H9 (cell line): ENCODE data around the gene TRIP6. TPM values are rescaled to one million over a fixed set of nuclear protein-coding genes. Genes with fewer than 3 reads are reported as not detected.

Experiments
- DNase-seq: peaks from one replicate; pipeline ENCODE4 v3.0.0-alpha.2; 2017
- H2AFZ ChIP-seq: one replicate; pipeline ENCODE4 v1.6.1; 2013; ENCODE audit warnings: mild to moderate bottlenecking, low read length, control low read depth, moderate library complexity
- H2AK5ac ChIP-seq: 2 replicates; pipeline ENCODE4 v1.6.1; 2013; ENCODE audit warnings: low read length, control low read depth, mixed read lengths; ENCODE audit not compliant: insufficient read length
- H2BK120ac ChIP-seq: one replicate; pipeline ENCODE4 v1.6.1; 2013; ENCODE audit warnings: low read depth, mild to moderate bottlenecking, low read length, control low read depth, inconsistent platforms; ENCODE audit not compliant: poor library complexity, severe bottlenecking
- H2BK12ac ChIP-seq: 2 replicates; pipeline ENCODE4 v1.6.1; 2013; ENCODE audit warnings: low read length, control low read depth, mixed read lengths, low read depth; ENCODE audit not compliant: insufficient read length
- H2BK15ac ChIP-seq: 2 replicates; pipeline ENCODE4 v1.6.1; 2013; ENCODE audit warnings: low read depth, low read length, control low read depth
- H2BK20ac ChIP-seq: one replicate; pipeline ENCODE4 v1.6.1; 2013; ENCODE audit warnings: low read depth, mild to moderate bottlenecking, low read length, control low read depth, inconsistent platforms; ENCODE audit not compliant: poor library complexity, severe bottlenecking
- H2BK5ac ChIP-seq: 2 replicates; pipeline ENCODE4 v1.6.1; 2013; ENCODE audit warnings: low read length, control low read depth, mixed read lengths; ENCODE audit not compliant: insufficient read length
- H3K14ac ChIP-seq: 2 replicates; pipeline ENCODE4 v1.6.1; 2013; ENCODE audit warnings: low read length, control low read depth; ENCODE audit not compliant: insufficient read depth
- H3K18ac ChIP-seq: 2 replicates; pipeline ENCODE4 v1.6.1; 2013; ENCODE audit warnings: low read depth, mild to moderate bottlenecking, mixed read lengths, low read length, control low read depth; ENCODE audit not compliant: insufficient read length
- H3K23ac ChIP-seq: 2 replicates; pipeline ENCODE4 v1.6.1; 2013; ENCODE audit warnings: low read length, control low read depth, mixed read lengths, low read depth; ENCODE audit not compliant: insufficient read length
- H3K23me2 ChIP-seq: 2 replicates; pipeline ENCODE4 v1.6.1; 2013; ENCODE audit warnings: low read depth, mild to moderate bottlenecking, mixed read lengths, low read length, control low read depth; ENCODE audit not compliant: insufficient read length, poor library complexity, severe bottlenecking
- H3K27ac ChIP-seq: 2 replicates; pipeline ENCODE4 v1.5.1; 2013; ENCODE audit warnings: low read length, control low read depth, mixed read lengths, low read depth; ENCODE audit not compliant: insufficient read length
- H3K27me3 ChIP-seq: 2 replicates; pipeline ENCODE4 v1.6.1; 2013; ENCODE audit warnings: low read length, control low read depth, inconsistent platforms; ENCODE audit not compliant: insufficient read depth
- H3K4ac ChIP-seq: 2 replicates; pipeline ENCODE4 v1.6.1; 2013; ENCODE audit warnings: low read depth, mild to moderate bottlenecking, control low read depth, inconsistent platforms, low read length, moderate library complexity
- H3K4me1 ChIP-seq: 2 replicates; pipeline ENCODE4 v1.6.1; 2013; ENCODE audit warnings: low read length, control low read depth, inconsistent platforms; ENCODE audit not compliant: insufficient read depth
- H3K4me2 ChIP-seq: 2 replicates; pipeline ENCODE4 v1.6.1; 2013; ENCODE audit warnings: low read length, control low read depth, mixed read lengths; ENCODE audit not compliant: insufficient read length, insufficient read depth
- H3K56ac ChIP-seq: 2 replicates; pipeline ENCODE4 v1.6.1; 2013; ENCODE audit warnings: low read depth, mild to moderate bottlenecking, mixed read lengths, low read length, control low read depth; ENCODE audit not compliant: insufficient read length
- H3K79me1 ChIP-seq: 2 replicates; pipeline ENCODE4 v1.6.1; 2013; ENCODE audit warnings: low read depth, mild to moderate bottlenecking, moderate library complexity, low read length, control low read depth, inconsistent platforms; ENCODE audit not compliant: insufficient read depth, poor library complexity, severe bottlenecking
- H3K79me2 ChIP-seq: 2 replicates; pipeline ENCODE4 v1.6.1; 2013; ENCODE audit warnings: low read length, control low read depth, inconsistent platforms; ENCODE audit not compliant: insufficient read depth
- H3K9ac ChIP-seq: 2 replicates; pipeline ENCODE4 v1.6.1; 2013; ENCODE audit warnings: low read length, control low read depth, mixed read lengths; ENCODE audit not compliant: insufficient read length; ENCODE audit errors: extremely low read depth
- H3K9me3 ChIP-seq: one replicate; pipeline ENCODE4 v1.6.1; 2013; ENCODE audit warnings: low read depth, low read length, inconsistent platforms; ENCODE audit not compliant: control insufficient read depth
- H3T11ph ChIP-seq: one replicate; pipeline ENCODE4 v1.6.1; 2013; ENCODE audit warnings: mild to moderate bottlenecking, low read length, control low read depth, inconsistent platforms
- H4K20me1 ChIP-seq: one replicate; pipeline ENCODE4 v1.6.1; 2013; ENCODE audit not compliant: control insufficient read depth, insufficient read length, insufficient read depth
- H4K5ac ChIP-seq: 2 replicates; pipeline ENCODE4 v1.6.1; 2013; ENCODE audit warnings: low read depth, mild to moderate bottlenecking, mixed read lengths, low read length, control low read depth; ENCODE audit not compliant: insufficient read length
- H4K8ac ChIP-seq: replicated peaks from 2 replicates; pipeline ENCODE4 v1.6.1; 2013; ENCODE audit warnings: low read length, control low read depth, mixed read lengths, low read depth; ENCODE audit not compliant: insufficient read length
- H4K91ac ChIP-seq: 2 replicates; pipeline ENCODE4 v1.6.1; 2013; ENCODE audit warnings: low read depth, mild to moderate bottlenecking, moderate library complexity, mixed read lengths, low read length, control low read depth; ENCODE audit not compliant: insufficient read length
- H3K27ac Mint-ChIP-seq, 3 experiments: 2 replicates in 2 of 3; 3 replicates in 1 of 3; pipeline ENCODE4 v1.8.0; 2020 to 2021; ENCODE audit warnings: mixed read lengths in 3 of 3, mild to moderate bottlenecking in 1 of 3, moderate library complexity in 1 of 3
- H3K27me3 Mint-ChIP-seq: 2 replicates; pipeline ENCODE4 v1.8.0; 2021; ENCODE audit warnings: low read depth, mild to moderate bottlenecking, moderate library complexity, mixed read lengths
- H3K36me3 Mint-ChIP-seq, 3 experiments: 2 replicates in 2 of 3; 3 replicates in 1 of 3; pipeline ENCODE4 v1.8.0; 2020 to 2021; ENCODE audit warnings: low read depth in 3 of 3, mixed read lengths in 3 of 3; ENCODE audit not compliant: insufficient read depth in 1 of 3
- H3K4me1 Mint-ChIP-seq, 2 experiments: 2 replicates each; pipeline ENCODE4 v1.8.0; 2020; ENCODE audit warnings: mixed read lengths in 2 of 2
- H3K4me3 Mint-ChIP-seq, 2 experiments: 2 replicates in 1 of 2; 3 replicates in 1 of 2; pipeline ENCODE4 v1.8.0; 2020 to 2021; ENCODE audit warnings: mild to moderate bottlenecking in 2 of 2, mixed read lengths in 2 of 2, moderate library complexity in 1 of 2
- H3K9me3 Mint-ChIP-seq, 2 experiments: 2 replicates in 1 of 2; 3 replicates in 1 of 2; pipeline ENCODE4 v1.8.0; 2020; ENCODE audit warnings: mild to moderate bottlenecking in 2 of 2, mixed read lengths in 2 of 2, moderate library complexity in 1 of 2
- CTCF ChIP-seq: fragments of 200-600 bp; sonication (generic); conservative IDR thresholded peaks from 3 replicates; pipeline ENCODE4 v1.8.0; 2021; ENCODE audit warnings: antibody characterized with exemption, mild to moderate bottlenecking
- WGBS: extraction: QIAGEN DNeasy Blood & Tissue Kit; methylation state at CpG from one replicate; pipeline ENCODE4 v1.1.7; 2013; ENCODE audit warnings: missing lambda C conversion rate, low lambda C conversion rate, mixed read lengths; ENCODE audit not compliant: insufficient read length; ENCODE audit errors: extremely low coverage; 5-methylcytosine and 5-hydroxymethylcytosine counted together
- total RNA-seq: library from RNA; stranded (reverse); gene quantifications from 2 replicates; pipeline ENCODE4 v1.2.1, GENCODE V29; 2021

The TRIP6 gene
- total RNA-seq, 1 experiment from 2014 or later: 122 TPM

DNA sequence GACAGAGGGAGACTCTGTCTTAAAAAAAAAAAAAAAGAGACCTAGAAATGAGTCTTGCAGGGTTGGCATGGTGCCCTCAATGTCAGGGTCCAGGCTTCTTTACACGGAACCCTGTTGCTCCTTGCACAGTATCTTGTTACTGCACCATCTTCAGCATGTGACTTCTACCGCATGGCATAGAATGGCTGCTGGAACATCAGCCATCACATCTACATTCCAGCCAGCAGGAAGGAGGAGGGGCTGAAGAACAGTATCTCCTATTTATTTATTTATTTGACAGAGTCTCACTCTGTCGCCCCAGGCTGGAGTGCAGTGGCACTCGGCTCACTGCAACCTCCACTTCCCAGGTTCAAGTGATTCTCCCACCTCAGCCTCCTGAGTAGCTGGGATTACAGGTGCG is 32.2 kb downstream of the TRIP6 start:
- H3K4me1 Mint-ChIP-seq: peaks cover 9 to 11% of the 10 kb centered on the region in 2 experiments
- Histone ChIP-seq H4K91ac (no peak overlapping the region), H2BK120ac (no peak overlapping the region), H3K27ac (no peak overlapping the region), H2BK20ac (no peak overlapping the region), H4K20me1 (no peaks in the 10 kb centered on the region), H3K9ac (no peak overlapping the region), H2AFZ (no peak overlapping the region), H3K23ac (no peak overlapping the region), H4K8ac (no peak overlapping the region), H3K14ac (no peak overlapping the region), H3K4me1 (no peaks in the 10 kb centered on the region; the same call in 1 of the 2 replicates), H2AK5ac (no peak overlapping the region), H3K18ac (no peak overlapping the region), H2BK5ac (no peak overlapping the region), H3K23me2 (peaks cover 9% of the 10 kb centered on the region), H3T11ph (no peak overlapping the region), H3K79me1 (no peaks in the 10 kb centered on the region), H3K4ac (no peak overlapping the region), H3K9me3 (no peaks in the 10 kb centered on the region), H2BK15ac (no peak overlapping the region), H3K56ac (no peak overlapping the region), H3K79me2 (no peaks in the 10 kb centered on the region), H4K5ac (no peak overlapping the region), H2BK12ac (no peak overlapping the region), H3K4me2 (no peak overlapping the region), H3K27me3 (peaks cover 7% of the 10 kb centered on the region)
- no peak overlapping the region for H3K27ac Mint-ChIP-seq
- DNase-seq: no peak
- no peaks in the 10 kb centered on the region for H3K36me3 Mint-ChIP-seq
- no peaks in the 10 kb centered on the region; a peak in 2 of 5 replicates for H3K9me3 Mint-ChIP-seq
- no peak for TF ChIP-seq CTCF
- no peak overlapping the region for H3K4me3 Mint-ChIP-seq
- H3K27me3 Mint-ChIP-seq: peaks cover 23% of the 10 kb centered on the region
- WGBS: no CpG with 5 or more reads among the region's 5 CpGs
